ENCODE results near the gene LILRA6.

DNA sequence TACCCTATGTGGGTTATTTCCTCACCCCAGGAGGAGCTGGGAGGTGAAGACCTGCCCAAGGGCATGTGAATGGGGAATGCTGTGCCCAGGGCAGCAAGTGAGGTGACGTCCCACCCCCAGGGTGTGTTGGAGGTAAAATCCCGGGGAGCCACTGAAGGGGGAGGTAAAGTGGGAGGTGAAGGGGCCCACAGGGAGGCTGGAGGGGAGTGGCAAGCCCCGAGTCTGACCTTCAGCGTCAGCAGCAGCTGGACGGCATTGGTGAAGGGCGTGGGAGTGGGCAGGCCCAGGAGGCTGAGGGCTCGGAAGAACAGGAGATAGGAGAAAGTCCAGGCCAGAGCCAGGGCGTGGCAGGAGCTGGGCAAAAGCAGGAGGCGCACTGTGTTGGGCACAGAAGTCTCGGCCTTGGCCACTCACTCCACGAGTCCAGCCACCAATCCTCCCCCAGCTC is 55.6 kb downstream of the LILRA6 start:
- TF ChIP-seq GABPA (IDR thresholded peaks at IDR 0.05; ENCODE audit: borderline replicate concordance, insufficient read depth, low read length) (no peak), KDM5A (IDR thresholded peaks at IDR 0.05; ENCODE audit: low read length) (no peak), POLR2AphosphoS5 (IDR thresholded peaks at IDR 0.05; ENCODE audit: low read depth, low read length) (no peak), RXRA (IDR thresholded peaks at IDR 0.05; ENCODE audit: insufficient read depth, low read depth, low read length) (no peak), POLR2A (IDR thresholded peaks at IDR 0.05; ENCODE audit: control extremely low read depth in 1 of 2, low read depth in 2 of 2, low read length in 2 of 2) (no peak), SAP30 (IDR thresholded peaks at IDR 0.05; ENCODE audit: insufficient read depth, insufficient replicate concordance, low read length) (no peak), YY1 (IDR thresholded peaks at IDR 0.05; ENCODE audit: low read depth, low read length) (no peak), MAX (IDR thresholded peaks at IDR 0.05) (no peak), SP2 (IDR thresholded peaks at IDR 0.05; ENCODE audit: low read length) (no peak), EZH2 (IDR thresholded peaks at IDR 0.05; ENCODE audit: low read depth, low read length, severe bottlenecking) (no peak), RAD21 (IDR thresholded peaks at IDR 0.05 in 1 of 2, conservative IDR thresholded peaks at IDR 0.05 in 1 of 2; ENCODE audit: low read depth in 2 of 2, low read length in 2 of 2) (no peak), BACH1 (IDR thresholded peaks at IDR 0.05; ENCODE audit: low read length) (no peak)
- TF ChIP-seq, protein P1, sequence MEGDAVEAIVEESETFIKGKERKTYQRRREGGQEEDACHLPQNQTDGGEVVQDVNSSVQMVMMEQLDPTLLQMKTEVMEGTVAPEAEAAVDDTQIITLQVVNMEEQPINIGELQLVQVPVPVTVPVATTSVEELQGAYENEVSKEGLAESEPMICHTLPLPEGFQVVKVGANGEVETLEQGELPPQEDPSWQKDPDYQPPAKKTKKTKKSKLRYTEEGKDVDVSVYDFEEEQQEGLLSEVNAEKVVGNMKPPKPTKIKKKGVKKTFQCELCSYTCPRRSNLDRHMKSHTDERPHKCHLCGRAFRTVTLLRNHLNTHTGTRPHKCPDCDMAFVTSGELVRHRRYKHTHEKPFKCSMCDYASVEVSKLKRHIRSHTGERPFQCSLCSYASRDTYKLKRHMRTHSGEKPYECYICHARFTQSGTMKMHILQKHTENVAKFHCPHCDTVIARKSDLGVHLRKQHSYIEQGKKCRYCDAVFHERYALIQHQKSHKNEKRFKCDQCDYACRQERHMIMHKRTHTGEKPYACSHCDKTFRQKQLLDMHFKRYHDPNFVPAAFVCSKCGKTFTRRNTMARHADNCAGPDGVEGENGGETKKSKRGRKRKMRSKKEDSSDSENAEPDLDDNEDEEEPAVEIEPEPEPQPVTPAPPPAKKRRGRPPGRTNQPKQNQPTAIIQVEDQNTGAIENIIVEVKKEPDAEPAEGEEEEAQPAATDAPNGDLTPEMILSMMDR (IDR thresholded peaks at IDR 0.05; ENCODE audit: control extremely low read depth in 1 of 3, insufficient read depth in 1 of 3, low read depth in 1 of 3, low read length in 3 of 3) = no peak
